Measurements from ENCODE around the gene MYLK2. TPM values are rescaled to one million over a fixed set of nuclear protein-coding genes. Genes with fewer than 3 reads are reported as not detected.
A peak's percentile ranks its signal among the peaks of the same experiment; 100 is the strongest.

The MYLK2 gene
- total and polyA plus RNA-seq, 8 donors = 0.53 to 1.9 (median 1.0) TPM; not detected in 2

GRCh38 chr20:31821427-31821826, 2.3 kb downstream of the MYLK2 start:
- DNase-seq = no peak
- intact Hi-C loops (cut with DNase I) = loop anchor here in 1 of 2 donors (10.0 kb wide), 1 partner anchor 263 kb away; no protein-coding TSS in a partner anchor
- no peaks in the 10 kb centered on the region for H3K9me3 ChIP-seq
- peaks cover 0 to 7% of the 10 kb centered on the region in 2 donors for H3K4me1 ChIP-seq
- H3K36me3 ChIP-seq = no peaks in the 10 kb centered on the region
- H3K27me3 ChIP-seq = no peaks in the 10 kb centered on the region
- no peak overlapping the region for H3K27ac ChIP-seq
- no peak overlapping the region for H3K4me3 ChIP-seq
- ATAC-seq = no peak
- TF ChIP-seq CTCF (IDR thresholded peaks at IDR 0.05) = no peak

GRCh38 chr20:31822421-31823330, 3.5 kb downstream of the MYLK2 start:
- Histone ChIP-seq H3K27me3 (no peaks in the 10 kb centered on the region), H3K4me1 (peaks cover 0 to 7% of the 10 kb centered on the region in 2 donors), H3K36me3 (no peaks in the 10 kb centered on the region), H3K4me3 (no peak overlapping the region), H3K9me3 (no peaks in the 10 kb centered on the region), H3K27ac (no peak overlapping the region)
- DNase-seq (peak; percentile 72 to 95 (median 86)), ATAC-seq (peak; percentile 89)
- peak; percentile 97 to 100 for TF ChIP-seq CTCF (IDR thresholded peaks at IDR 0.05)
- intact Hi-C loops (cut with DNase I) = loop anchor here in 1 of 2 donors (10.0 kb wide), 1 partner anchor 262 kb away; no protein-coding TSS in a partner anchor

GRCh38 chr20:31823360-31824124, 4.4 kb downstream of the MYLK2 start:
- Histone ChIP-seq H3K9me3 (no peaks in the 10 kb centered on the region), H3K4me1 (peaks cover 0 to 7% of the 10 kb centered on the region in 2 donors), H3K36me3 (no peaks in the 10 kb centered on the region), H3K27ac (no peak overlapping the region), H3K4me3 (no peak overlapping the region), H3K27me3 (no peaks in the 10 kb centered on the region)
- intact Hi-C loops (cut with DNase I) = loop anchor here in 1 of 2 donors (10.0 kb wide), 1 partner anchor 261 kb away; no protein-coding TSS in a partner anchor
- no peak for ATAC-seq
- DNase-seq = no peak
- TF ChIP-seq CTCF (IDR thresholded peaks at IDR 0.05) = no peak

- no peak for TF ChIP-seq CTCF (IDR thresholded peaks at IDR 0.05)
- Histone ChIP-seq H3K27me3 (no peaks in the 10 kb centered on the region), H3K9me3 (no peaks in the 10 kb centered on the region), H3K4me3 (no peak overlapping the region), H3K4me1 (peaks cover 0 to 7% of the 10 kb centered on the region in 2 donors), H3K36me3 (no peaks in the 10 kb centered on the region), H3K27ac (no peak overlapping the region)
- ATAC-seq (no peak), DNase-seq (no peak)
- intact Hi-C loops (cut with DNase I) = loop anchor here in 1 of 2 donors (10.0 kb wide), 1 partner anchor 261 kb away; no protein-coding TSS in a partner anchor
Measured at GRCh38 chr20:31824125-31824485, 4.9 kb downstream of the MYLK2 start.

Data from left lung (tissue), 10 donors.